Measurements from ENCODE around the gene FIBCD1. TPM values are rescaled to one million over a fixed set of nuclear protein-coding genes. Genes with fewer than 3 reads are reported as not detected.
"Not testable (repeated sequence)": the region's sequence is repeated elsewhere in the genome, so short reads cannot be mapped to it uniquely, and the experiment has no call there.

Gene FIBCD1
- total RNA-seq, 2 donors from 2014 or later: 1.0 to 2.2 TPM

DNA sequence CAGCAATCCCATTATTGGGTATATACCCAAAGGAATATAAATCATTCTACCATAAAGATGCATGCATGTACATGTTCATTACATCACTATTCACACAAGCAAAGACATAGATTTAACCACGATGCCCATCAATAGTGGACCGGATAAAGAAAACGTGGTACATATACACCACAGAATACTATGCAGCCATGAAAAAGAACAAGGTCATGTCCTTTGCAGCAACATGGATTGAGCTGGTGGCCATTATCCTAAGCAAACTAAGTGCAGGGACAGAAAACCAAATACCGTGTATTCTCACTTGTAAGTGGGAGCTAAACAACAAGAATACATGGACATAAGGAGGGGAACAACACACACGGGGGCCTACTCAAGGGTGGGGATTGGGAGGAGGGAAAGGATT, 36.1 kb upstream of the FIBCD1 start:
- intact Hi-C loops (cut with DNase I): no loop called here
- no peak for ATAC-seq
- DNase-seq: no peak

DNA sequence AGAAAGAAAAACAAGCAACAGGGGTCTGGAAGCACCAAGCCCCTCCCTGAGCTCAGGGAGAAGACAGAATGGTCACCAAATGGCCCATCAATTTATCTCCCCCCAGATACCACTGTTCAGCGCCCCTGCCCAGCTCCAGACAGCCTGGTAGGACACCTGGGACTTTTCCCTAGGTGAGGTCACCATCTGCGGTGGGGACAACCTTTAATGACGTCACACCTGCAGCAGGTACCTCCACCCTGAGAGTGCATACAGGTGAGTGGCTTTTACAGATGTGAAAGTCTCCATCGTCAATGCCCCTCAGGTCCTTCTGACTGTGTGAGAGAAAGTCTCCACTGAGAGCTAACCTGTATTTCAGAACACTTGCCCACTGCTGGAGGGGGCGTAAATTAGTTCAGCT, 35.6 kb upstream of the FIBCD1 start:
- DNase-seq (no peak), ATAC-seq (no peak)
- intact Hi-C loops (cut with DNase I): no loop called here

DNA sequence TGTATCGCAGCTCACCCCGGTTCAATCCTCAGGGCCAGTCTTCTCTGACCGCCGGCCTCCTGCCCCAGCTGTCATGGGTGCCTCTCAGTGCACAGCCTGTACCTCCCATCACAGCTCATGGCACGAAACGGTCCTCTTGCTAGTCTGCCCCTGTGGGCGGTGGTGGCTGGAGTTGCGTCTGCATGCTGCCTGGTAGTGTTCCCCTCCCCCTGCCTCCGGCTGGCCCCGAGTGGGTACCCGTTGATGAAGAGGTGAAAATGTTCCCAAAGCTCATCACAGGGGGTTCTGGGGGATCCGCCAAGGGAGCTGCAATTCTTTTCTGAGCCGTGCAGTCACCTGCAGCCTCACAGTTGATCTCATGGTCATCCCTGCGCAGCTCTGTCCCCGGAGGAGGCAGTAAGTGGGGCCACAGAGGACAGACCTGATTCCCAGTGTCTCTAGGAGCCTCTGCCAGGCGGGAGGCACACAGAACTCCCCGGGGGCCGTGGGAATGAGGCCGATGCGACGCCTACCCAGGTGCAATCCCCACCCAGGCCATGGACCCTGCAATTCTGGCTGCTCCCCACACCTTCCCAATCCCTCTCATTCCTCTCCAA, 34.7 kb upstream of the FIBCD1 start:
- intact Hi-C loops (cut with DNase I): no loop called here
- ATAC-seq: no peak
- DNase-seq: no peak

DNA sequence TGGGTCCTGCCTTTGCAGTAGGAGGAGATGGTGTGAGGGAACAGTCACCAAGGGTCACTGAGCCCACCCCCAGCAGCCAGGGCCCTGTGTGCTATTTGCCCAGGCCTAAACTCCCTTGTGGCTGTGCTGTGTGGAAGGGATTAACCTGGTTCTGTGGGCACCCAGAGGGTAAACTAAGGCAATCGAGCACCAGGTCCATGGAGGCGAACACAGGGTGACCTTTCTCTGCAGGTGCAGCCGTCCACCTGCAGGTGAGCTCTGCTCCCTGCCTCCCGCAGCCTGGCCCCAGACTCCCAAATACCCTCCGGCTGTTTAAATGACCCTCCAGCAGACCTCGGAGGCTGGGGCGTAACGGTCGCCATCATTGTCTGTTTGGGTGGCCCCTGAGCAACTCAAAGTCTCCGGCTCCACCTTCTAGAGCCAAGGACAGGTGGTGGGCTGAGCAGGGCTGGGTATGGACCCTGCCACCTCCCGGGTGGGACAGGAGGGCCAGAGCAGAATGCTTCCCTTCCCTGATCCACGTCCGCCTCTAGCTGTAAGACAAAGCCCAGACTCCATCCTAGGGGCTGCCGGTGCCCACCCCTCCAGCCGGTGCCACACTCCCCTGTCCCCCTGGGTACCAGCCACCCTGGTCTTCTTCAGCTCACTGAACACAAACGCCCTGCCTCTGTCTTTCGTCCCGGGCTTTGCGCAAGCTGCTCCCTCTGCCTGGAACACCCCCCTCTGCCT, 34.1 kb upstream of the FIBCD1 start:
- ATAC-seq (no peak), DNase-seq (no peak)
- intact Hi-C loops (cut with DNase I): no loop called here

DNA sequence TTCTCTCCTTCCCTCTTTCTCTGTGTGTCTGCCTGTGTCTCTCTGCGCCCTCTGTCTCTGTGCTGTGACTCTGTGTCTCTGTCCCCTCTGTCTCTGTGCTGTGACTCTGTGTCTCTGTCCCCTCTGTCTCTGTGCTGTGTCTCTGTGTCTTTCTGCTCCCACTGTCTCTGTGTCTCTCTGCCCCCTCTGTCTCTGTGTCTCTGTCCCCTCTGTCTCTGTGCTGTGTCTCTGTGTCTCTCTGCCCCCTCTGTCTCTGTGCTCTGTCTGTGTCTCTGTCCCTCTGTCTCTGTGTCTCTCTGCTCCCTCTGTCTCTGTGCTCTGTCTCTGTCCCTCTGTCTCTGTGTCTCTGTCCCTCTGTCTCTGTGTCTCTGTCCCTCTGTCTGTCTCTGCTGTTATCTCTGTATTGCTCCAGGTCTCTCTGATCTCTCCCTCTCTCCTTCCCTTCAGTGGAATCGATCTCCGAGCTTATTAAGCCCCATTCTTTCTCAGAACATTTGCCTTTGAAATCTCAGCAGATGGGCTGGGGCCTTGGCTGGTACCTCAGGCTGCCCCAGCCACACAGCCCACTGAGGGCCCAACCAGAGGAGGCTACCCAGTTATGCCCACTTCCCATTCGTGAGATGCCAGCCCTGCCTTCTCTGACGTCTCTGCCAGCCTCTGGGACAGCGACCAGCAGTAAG, 33.4 kb upstream of the FIBCD1 start:
- no peak for DNase-seq

DNA sequence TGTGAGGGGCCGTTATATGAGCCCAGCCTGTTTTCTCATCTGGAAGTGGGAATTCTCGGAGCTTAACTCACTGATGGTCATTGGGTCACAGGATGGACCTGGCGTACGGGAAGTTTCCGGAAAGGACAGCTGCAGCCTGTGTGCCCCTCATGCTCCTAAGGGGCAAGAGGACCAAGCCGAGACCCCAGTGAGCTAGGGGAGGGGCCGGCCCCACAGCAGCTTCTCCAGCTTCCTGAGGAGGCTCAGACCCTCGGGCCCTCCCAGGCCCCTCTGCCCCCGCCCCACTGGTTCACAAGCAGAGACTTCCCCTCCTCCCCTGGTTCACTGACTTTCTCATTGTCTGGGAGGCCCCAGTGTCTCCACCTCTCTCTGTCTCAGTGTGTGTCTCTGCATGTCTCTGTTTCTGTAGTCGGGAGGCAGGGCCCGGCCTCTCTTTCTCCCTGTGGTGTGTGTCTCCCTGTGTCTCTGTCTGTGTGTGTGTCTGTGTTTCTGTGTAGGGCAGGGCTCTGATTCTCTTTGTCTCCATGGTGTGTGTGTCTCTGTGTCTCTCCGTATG, 32.3 kb upstream of the FIBCD1 start:
- intact Hi-C loops (cut with DNase I): no loop called here

More for the DNA sequence above, 33.4 kb upstream of the FIBCD1 start:
- ATAC-seq: no peak
- intact Hi-C loops (cut with DNase I): no loop called here

DNA sequence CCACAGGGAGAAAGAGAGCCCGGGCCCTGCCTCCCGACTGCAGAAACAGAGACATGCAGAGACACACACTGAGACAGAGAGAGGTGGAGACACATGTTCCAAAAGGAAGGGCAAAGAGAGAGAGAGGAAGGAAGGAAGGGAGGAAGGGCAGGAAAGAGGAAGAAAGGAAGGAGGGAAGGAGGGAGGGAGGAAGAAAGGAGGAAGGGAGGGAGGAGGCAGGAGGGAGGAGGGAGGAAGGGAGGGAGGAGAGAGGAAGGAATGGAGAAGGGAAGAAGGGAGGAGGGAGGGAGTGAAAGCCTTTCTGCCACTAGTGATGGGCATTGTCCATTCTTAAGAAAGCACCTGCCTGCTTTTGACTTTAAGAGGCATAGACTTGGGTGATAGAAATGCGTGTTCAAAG, 31.8 kb upstream of the FIBCD1 start:
- no peak for ATAC-seq
- DNase-seq: no peak
- intact Hi-C loops (cut with DNase I): no loop called here

More for the DNA sequence above, 32.3 kb upstream of the FIBCD1 start:
- DNase-seq: no peak
- no peak for ATAC-seq

DNA sequence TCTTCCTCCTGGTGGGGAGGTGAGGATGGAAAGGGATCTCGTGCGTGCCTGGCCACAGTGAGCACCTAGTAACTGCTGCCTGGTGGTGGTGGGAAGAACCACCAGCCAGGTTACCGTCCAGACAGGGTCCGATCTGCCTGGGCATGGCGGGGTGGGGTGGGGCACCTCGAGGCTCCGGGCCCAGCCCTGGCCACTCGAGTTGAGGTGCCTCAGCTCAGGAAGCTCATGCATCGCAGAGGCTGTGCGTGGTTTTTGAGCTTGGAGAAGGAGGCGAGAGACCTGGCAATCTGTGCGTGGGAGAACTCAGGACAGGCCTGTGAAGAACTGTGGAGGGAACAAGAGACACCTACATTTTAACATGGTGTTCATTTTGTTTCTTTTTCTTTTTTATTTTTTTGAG, 31.0 kb upstream of the FIBCD1 start:
- ATAC-seq (no peak), DNase-seq (no peak)
- intact Hi-C loops (cut with DNase I): no loop called here

DNA sequence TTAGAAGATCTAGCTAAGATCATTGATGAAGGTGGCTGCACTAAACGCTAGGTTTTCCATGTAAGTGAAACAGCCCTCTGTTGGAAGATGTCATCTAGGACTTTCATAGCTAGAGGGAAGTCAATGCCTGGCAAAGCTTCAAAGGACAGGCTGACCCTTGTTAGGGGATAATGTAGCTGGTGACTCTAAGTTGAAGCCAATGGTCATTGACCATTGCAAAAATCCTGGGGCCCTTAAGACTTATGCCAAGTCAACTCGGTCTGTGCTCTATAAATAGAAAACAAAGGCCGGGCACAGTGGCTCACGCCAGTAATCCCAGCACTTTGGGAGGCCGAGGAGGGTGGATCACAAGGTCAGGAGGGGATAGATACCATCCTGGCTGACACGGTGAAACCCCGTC, 26.6 kb upstream of the FIBCD1 start:
- DNase-seq (no peak), ATAC-seq (peak in 1 of 2 donors; percentile 14)
- intact Hi-C loops (cut with DNase I): no loop called here

DNA sequence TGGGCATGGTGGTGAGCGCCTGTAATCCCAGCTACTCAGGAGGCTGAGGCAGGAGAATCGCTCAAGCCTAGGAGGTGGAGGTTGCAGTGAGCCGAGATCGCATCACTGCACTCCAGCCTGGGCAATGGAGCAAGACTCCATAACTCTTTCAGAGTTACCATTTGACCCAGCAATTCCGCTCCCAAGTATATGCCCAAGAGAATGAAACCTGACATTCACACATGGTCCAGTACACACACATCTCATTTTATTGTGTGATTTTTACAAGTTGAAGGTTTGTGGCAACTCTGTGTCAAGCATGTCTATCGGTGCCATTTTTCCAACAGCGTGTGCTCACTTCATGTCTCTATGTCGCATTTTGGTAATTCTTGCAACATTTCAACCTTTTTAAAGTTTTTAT, 24.9 kb upstream of the FIBCD1 start:
- DNase-seq: no peak
- intact Hi-C loops (cut with DNase I): no loop called here
- ATAC-seq: no peak

DNA sequence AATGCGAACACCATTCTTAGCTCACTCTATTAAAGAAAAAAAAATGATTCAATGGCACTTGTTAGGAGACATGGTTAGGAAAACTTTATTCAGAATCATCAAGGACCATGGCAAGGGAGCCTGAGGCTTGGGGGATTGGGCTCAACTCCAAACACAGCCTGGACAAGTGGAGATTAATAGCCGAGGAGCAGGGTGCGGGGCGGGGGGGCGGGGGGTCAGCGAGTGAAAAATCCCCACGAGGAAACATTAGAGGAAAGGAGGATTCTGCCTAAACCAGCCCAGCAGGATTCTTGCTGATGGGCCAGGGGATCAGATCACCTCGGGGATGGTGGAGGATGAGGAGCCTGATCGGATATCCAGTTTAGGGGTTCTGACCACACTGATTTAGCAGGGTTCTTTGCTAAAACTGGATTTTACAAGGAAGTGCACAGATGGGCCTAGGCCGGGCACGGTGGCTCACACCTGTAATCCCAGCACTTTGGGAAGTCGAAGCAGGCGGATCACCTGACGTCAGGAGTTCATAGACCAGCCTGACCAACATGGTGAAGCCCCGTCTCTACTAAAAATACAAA, 24.4 kb upstream of the FIBCD1 start:
- DNase-seq (no peak), ATAC-seq (no peak)
- intact Hi-C loops (cut with DNase I): no loop called here

DNA sequence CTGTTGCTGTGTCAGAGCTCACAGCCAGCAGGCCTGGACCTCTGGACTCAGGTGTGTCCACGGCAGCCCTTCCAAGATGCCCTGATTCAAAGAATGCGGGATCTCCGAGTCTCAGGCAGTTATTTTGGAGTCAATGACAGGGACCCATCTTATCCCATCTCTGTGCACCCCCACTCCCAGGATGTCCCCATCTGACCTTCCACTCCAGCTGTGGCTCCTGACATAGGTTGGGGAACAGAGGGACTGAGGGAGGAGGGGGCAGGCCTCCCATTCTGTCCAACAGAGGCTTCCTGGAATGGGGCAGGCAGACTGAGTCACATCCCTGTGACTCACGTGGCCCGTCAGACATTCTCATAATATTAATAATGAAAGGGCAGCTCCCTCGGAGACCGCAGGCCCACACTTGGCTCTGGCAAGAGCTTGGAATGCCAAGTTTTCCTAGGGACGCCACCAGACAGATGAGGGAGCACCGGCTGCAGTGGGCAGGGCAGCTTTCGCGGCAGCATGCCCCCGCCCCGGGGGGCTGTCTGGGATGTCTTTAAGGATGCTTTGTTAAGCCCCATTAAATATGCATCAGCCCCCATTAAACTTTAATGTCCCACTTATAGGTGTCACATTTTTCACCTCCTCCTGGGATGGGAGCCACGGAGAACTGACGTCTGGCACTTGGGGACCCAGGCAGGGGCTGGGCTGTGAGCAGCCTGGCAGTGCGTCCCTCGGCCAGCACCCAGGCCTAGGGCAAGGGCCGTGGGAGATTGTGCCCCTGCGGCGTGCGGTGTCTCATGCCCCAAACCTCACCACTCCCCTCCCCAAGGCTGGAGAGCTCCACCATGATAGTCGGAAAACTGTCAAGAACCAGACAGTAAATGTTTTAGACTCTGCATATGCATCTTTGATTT, 23.6 kb upstream of the FIBCD1 start:
- peak; percentile 71 for DNase-seq
- peak; percentile 50 to 97 for ATAC-seq
- intact Hi-C loops (cut with DNase I): no loop called here

DNA sequence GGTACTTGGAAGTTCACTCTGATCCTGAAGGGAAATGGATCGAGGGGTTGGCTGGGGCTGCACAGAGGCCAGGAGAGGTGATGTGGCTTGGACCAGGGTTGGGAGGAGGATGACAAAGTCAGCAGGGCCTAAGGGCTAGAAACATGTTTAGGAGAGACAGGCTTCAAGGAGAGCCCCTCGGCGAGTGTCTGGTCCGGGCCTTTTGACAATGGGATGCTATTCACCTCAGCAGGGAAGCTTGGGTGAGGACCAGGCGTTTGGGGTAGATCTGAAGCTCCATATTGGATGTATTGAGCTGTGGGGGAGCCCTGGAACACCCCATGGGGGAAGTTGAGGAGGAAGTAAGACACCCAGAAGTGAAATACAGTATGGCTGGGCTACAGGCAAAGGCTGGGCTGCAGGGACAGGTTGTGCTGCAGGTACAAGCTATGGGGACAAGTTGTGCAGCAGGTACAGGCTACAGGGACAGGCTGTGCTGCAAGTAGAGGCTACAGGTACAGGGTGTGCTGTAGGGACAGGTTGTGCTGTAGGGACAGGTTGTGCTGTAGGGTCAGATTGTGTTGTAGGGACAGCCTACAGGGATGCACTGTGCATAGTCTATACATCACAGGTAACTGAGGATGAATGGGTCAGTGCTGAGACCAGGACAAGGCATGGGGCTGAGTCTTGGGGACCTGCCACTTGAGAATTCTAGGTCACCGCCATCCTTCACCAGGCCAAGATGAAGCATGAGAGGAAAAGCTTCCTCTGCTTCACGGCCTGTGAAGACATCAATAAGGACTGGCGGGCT, 22.7 kb upstream of the FIBCD1 start:
- ATAC-seq: no peak
- intact Hi-C loops (cut with DNase I): no loop called here
- DNase-seq: no peak

DNA sequence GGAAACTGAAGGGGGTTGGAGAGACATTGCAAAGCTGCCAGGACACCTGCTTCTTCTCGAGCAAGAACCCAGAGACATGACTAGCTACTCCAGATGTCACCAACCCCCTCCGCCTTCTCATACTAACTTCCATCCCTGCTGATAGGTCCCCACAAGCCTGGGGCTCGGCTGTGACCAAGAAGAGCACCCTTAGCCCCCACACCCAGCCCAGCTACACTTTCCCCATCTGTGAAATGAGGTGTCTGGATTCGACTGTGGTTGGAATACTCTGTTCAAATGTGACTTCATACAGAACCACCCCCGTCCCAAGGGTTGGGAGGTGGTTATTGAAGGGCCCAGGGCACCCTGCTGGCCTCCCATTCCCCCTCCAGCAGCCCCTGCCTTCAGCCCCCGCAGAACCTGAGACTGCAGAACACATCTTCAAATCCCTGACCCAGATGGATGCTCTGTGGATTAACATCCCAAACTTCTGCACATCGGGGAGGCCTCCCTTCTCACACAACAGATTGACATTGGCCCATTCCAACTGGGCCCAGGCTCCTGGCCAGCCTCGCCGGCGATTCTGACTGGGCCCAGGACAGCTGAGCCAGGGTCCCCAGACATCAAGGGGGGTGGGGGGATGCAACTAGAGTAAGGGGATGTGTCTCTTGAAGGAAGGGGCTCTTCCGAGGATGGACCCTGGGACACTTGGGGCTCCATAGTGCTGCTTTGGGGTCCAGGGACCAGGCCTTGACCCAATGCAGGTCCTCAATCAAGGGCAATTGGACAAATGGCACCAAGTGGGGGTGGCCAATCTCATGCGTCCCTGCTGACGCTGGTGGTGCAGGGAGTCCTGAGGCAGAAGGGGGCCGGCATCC, 21.7 kb upstream of the FIBCD1 start:
- intact Hi-C loops (cut with DNase I): no loop called here
- no peak for DNase-seq
- no peak for ATAC-seq

DNA sequence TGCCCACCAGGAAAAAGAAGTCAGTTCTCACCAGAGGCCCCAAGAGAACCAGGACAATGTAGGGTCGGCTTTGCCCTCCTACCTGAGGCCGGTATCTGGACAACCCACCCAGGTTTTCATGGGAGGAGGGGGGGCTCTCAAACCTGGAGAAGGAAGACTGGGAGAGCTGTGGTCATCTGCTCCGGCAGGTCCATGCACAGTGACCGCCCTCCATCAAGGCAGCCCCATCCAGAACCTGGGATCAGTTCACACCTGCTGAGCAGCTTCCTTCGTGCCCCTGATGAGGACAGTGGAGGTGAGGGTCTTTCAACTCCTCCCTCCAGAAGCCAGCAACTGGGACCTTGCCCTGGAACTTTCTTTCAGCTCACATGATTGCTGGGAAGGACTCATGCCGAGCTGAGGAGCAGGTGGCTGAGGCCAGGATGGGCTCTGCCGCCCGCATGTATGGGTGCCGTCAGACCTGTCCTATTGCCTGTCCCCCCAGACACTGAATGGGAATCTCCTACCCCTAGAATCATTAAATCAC, 20.8 kb upstream of the FIBCD1 start:
- intact Hi-C loops (cut with DNase I): no loop called here
- DNase-seq: no peak
- ATAC-seq: no peak

DNA sequence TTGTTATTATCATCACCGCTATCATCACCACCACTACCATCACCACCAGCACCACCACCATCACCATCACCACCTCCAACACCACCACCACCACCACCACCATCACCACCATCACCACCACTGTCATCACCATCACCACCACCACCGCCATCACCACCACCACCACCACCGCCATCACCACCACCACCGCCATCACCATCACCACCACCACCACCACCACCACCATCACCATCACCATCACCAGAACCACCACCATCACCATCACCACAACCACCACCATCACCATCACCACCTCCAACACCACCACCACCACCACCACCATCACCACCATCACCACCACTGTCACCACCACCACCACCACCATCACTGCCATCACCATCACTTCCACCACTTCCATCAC, 19.5 kb upstream of the FIBCD1 start:
- DNase-seq; intact Hi-C loops (cut with DNase I); ATAC-seq: not testable (repeated sequence)

Data from left cardiac atrium (tissue), 4 donors.